Gastroesophageal sphincter (tissue), 3 donors: ENCODE results near the gene UBE2O.

ENCODE experiments used
- EP300 ChIP-seq: sonication (generic); formaldehyde crosslinking; IDR thresholded peaks from one replicate; pipeline ENCODE4 v1.6.1; 2017; ENCODE audit warnings: antibody characterized with exemption, mild to moderate bottlenecking
- POLR2A ChIP-seq, 2 donors: fragments of 450-650 bp; IDR thresholded peaks; one replicate each; pipeline ENCODE4 v1.6.1; 2017; ENCODE audit warnings: antibody characterized with exemption in 2 of 2, mild to moderate bottlenecking in 2 of 2, moderate library complexity in 1 of 2
- POLR2AphosphoS5 ChIP-seq: sonication (generic); formaldehyde crosslinking; IDR thresholded peaks from one replicate; pipeline ENCODE4 v1.6.1; 2017; ENCODE audit warnings: antibody characterized with exemption
- TF ChIP-seq, protein P1 (sequence below), 4 experiments: fragments of 200-600 bp in 2 of 4; fragments of 450-650 bp in 2 of 4; sonication (generic) in 1 of 4; IDR thresholded peaks; one replicate each; pipeline ENCODE4 v1.5.1; 2017 to 2019; ENCODE audit warnings: antibody characterized with exemption in 4 of 4, mild to moderate bottlenecking in 2 of 4, moderate library complexity in 2 of 4

GRCh38 chr17:76422860-76423259, 30.1 kb downstream of the UBE2O start:
- TF ChIP-seq POLR2A (IDR thresholded peaks at IDR 0.05) = no peak
- TF ChIP-seq, protein P1, sequence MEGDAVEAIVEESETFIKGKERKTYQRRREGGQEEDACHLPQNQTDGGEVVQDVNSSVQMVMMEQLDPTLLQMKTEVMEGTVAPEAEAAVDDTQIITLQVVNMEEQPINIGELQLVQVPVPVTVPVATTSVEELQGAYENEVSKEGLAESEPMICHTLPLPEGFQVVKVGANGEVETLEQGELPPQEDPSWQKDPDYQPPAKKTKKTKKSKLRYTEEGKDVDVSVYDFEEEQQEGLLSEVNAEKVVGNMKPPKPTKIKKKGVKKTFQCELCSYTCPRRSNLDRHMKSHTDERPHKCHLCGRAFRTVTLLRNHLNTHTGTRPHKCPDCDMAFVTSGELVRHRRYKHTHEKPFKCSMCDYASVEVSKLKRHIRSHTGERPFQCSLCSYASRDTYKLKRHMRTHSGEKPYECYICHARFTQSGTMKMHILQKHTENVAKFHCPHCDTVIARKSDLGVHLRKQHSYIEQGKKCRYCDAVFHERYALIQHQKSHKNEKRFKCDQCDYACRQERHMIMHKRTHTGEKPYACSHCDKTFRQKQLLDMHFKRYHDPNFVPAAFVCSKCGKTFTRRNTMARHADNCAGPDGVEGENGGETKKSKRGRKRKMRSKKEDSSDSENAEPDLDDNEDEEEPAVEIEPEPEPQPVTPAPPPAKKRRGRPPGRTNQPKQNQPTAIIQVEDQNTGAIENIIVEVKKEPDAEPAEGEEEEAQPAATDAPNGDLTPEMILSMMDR (IDR thresholded peaks at IDR 0.05) = no peak
- TF ChIP-seq EP300 = no peak
- no peak for TF ChIP-seq POLR2AphosphoS5
